H1 (cell line): Measurements from ENCODE around the gene EFHC1.

ENCODE experiments used
- EP300 ChIP-seq, 2 experiments: IDR thresholded peaks; 1 replicate in 1 of 2; 2 replicates in 1 of 2; pipeline ENCODE4 v1.6.1; 2011 to 2012; ENCODE audit warnings: low read depth in 2 of 2, low read length in 2 of 2, mild to moderate bottlenecking in 2 of 2, borderline replicate concordance in 1 of 2, inconsistent platforms in 1 of 2, moderate library complexity in 1 of 2
- KDM5A ChIP-seq: fragments of 200-600 bp; IDR thresholded peaks from 2 replicates; pipeline ENCODE4 v1.7.1; 2012; ENCODE audit warnings: mild to moderate bottlenecking, low read length, inconsistent platforms, mixed read lengths
- TF ChIP-seq, protein P1 (sequence below), 3 experiments: IDR thresholded peaks; 1 replicate in 2 of 3; 2 replicates in 1 of 3; pipeline versions ENCODE4 v1.5.1 to v1.6.1; 2011; ENCODE audit warnings: low read length in 3 of 3, mild to moderate bottlenecking in 3 of 3, inconsistent platforms in 2 of 3, low read depth in 1 of 3, moderate library complexity in 1 of 3; ENCODE audit not compliant: insufficient read depth in 1 of 3; ENCODE audit errors: control extremely low read depth in 1 of 3

DNA sequence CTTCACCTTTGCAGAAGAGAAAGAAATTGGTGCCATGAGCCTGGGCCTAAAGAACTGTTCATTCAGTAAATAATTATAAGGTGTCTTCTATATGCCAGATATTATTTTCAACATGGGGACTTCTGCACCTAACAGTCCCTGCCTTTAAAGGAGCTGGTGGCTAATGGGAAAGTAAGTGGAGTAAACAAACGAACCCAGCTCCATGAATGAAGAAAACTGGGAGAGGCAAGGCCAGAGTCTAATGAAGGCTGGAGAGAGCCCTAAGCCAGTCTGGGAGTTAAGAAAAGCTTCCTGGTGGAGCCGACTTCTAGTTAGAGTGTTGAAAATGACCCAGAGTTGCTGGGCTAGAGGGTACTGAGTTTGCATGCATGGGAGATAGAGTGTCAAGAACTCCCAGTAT lies 24.2 kb upstream of the EFHC1 start:
- TF ChIP-seq KDM5A (no peak), EP300 (IDR thresholded peaks at IDR 0.05; ENCODE audit: borderline replicate concordance in 1 of 2, low read depth in 2 of 2, low read length in 2 of 2) (no peak)
- TF ChIP-seq, protein P1, sequence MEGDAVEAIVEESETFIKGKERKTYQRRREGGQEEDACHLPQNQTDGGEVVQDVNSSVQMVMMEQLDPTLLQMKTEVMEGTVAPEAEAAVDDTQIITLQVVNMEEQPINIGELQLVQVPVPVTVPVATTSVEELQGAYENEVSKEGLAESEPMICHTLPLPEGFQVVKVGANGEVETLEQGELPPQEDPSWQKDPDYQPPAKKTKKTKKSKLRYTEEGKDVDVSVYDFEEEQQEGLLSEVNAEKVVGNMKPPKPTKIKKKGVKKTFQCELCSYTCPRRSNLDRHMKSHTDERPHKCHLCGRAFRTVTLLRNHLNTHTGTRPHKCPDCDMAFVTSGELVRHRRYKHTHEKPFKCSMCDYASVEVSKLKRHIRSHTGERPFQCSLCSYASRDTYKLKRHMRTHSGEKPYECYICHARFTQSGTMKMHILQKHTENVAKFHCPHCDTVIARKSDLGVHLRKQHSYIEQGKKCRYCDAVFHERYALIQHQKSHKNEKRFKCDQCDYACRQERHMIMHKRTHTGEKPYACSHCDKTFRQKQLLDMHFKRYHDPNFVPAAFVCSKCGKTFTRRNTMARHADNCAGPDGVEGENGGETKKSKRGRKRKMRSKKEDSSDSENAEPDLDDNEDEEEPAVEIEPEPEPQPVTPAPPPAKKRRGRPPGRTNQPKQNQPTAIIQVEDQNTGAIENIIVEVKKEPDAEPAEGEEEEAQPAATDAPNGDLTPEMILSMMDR (IDR thresholded peaks at IDR 0.05; ENCODE audit: control extremely low read depth in 1 of 3, insufficient read depth in 1 of 3, low read depth in 1 of 3, low read length in 3 of 3) = no peak
